Measurements from ENCODE around the gene RAB40B. TPM values are rescaled to one million over a fixed set of nuclear protein-coding genes. Genes with fewer than 3 reads are reported as not detected.

RAB40B gene
- total RNA-seq, 2 experiments from 2014 or later = 21.4 to 22.1 TPM

- Histone ChIP-seq H3K4me1 (ENCODE audit: insufficient read depth, low read length, poor library complexity, severe bottlenecking) (no peaks in the 10 kb centered on the region), H3K9me3 (ENCODE audit: low read length) (no peaks in the 10 kb centered on the region), H3K79me2 (ENCODE audit: insufficient read depth, low read depth, low read length) (no peaks in the 10 kb centered on the region), H3K9me2 (ENCODE audit: insufficient read depth, low read length) (no peaks in the 10 kb centered on the region), H4K20me1 (ENCODE audit: insufficient read depth, low read length) (no peaks in the 10 kb centered on the region), H3K4me2 (ENCODE audit: low read length) (no peak overlapping the region), H3K4me3 (ENCODE audit: low read depth, low read length, poor library complexity, severe bottlenecking) (no peak overlapping the region), H3K27ac (ENCODE audit: low read depth, low read length, poor library complexity, severe bottlenecking) (no peak overlapping the region), H3K36me3 (ENCODE audit: insufficient read depth, low read length) (peaks cover 90% of the 10 kb centered on the region), H2AFZ (ENCODE audit: low read length) (no peak overlapping the region)
- ChIA-PET POLR2A (no interaction called here), CTCF (ENCODE audit: unreplicated experiment) (no interaction called here)
- TF ChIP-seq CTCF (conservative IDR thresholded peaks at IDR 0.05; ENCODE audit: low read length) = no peak
- no peak for DNase-seq (ENCODE audit: low spot score)
- intact Hi-C loops (cut with micrococcal nuclease; ENCODE audit: unreplicated experiment) = no loop called here
- BruUV-seq (replicated peaks) = no TSS peak
Measured at GRCh38 chr17:82616021-82616711, 82.3 kb downstream of the RAB40B start.

GRCh38 chr17:82615084-82616020 is 83.1 kb downstream of the RAB40B start:
- Histone ChIP-seq H3K4me3 (ENCODE audit: low read depth, low read length, poor library complexity, severe bottlenecking) (no peak overlapping the region), H3K9me2 (ENCODE audit: insufficient read depth, low read length) (no peaks in the 10 kb centered on the region), H3K27ac (ENCODE audit: low read depth, low read length, poor library complexity, severe bottlenecking) (no peak overlapping the region), H3K9me3 (ENCODE audit: low read length) (no peaks in the 10 kb centered on the region), H3K79me2 (ENCODE audit: insufficient read depth, low read depth, low read length) (no peaks in the 10 kb centered on the region), H3K4me2 (ENCODE audit: low read length) (no peak overlapping the region), H3K36me3 (ENCODE audit: insufficient read depth, low read length) (peaks cover 90% of the 10 kb centered on the region), H4K20me1 (ENCODE audit: insufficient read depth, low read length) (no peaks in the 10 kb centered on the region), H2AFZ (ENCODE audit: low read length) (no peak overlapping the region), H3K4me1 (ENCODE audit: insufficient read depth, low read length, poor library complexity, severe bottlenecking) (no peaks in the 10 kb centered on the region)
- BruUV-seq (replicated peaks) = TSS peak; percentile 66
- TF ChIP-seq CTCF (conservative IDR thresholded peaks at IDR 0.05; ENCODE audit: low read length) (peak; percentile 63), EZH2phosphoT487 (IDR thresholded peaks at IDR 0.05; ENCODE audit: borderline replicate concordance, low read depth, low read length) (no peak)
- intact Hi-C loops (cut with micrococcal nuclease; ENCODE audit: unreplicated experiment) = no loop called here
- CTCF ChIA-PET (ENCODE audit: unreplicated experiment) = no interaction called here
- POLR2A ChIA-PET = no interaction called here
- DNase-seq (ENCODE audit: low spot score) = no peak

All from OCI-LY7 (cell line).